Right cardiac atrium (tissue), 5 donors: ENCODE data around the gene IFT43. TPM values are rescaled to one million over a fixed set of nuclear protein-coding genes. Genes with fewer than 3 reads are reported as not detected.

Experiments used
- ATAC-seq, 2 donors: fragments of 200-7000 bp; cut with Tn5 transposase; one replicate each; pipeline versions ENCODE4 v1.8.0 to v1.9.1; 2020; ENCODE audit warnings: moderate library complexity in 2 of 2, mild to moderate bottlenecking in 1 of 2
- DNase-seq, 3 donors: peaks; one replicate each; pipeline ENCODE4 v3.0.0-alpha.2; 2020
- H3K27ac ChIP-seq: one replicate; pipeline ENCODE4 v1.5.1; 2013; ENCODE audit warnings: mild to moderate bottlenecking, low read length, control low read depth, moderate library complexity
- H3K27me3 ChIP-seq: one replicate; pipeline ENCODE4 v1.6.1; 2013; ENCODE audit not compliant: control insufficient read depth, insufficient read depth
- H3K4me1 ChIP-seq: one replicate; pipeline ENCODE4 v1.6.1; 2013; ENCODE audit warnings: low read length; ENCODE audit not compliant: control insufficient read depth, insufficient read depth
- H3K4me3 ChIP-seq: one replicate; pipeline ENCODE4 v1.5.1; 2013; ENCODE audit warnings: low read length, control low read depth
- H3K9me3 ChIP-seq: one replicate; pipeline ENCODE4 v1.6.1; 2013; ENCODE audit warnings: low read length; ENCODE audit not compliant: control insufficient read depth
- WGBS: extraction: QIAGEN DNeasy Blood & Tissue Kit; methylation state at CpG from one replicate; pipeline ENCODE4 v1.1.7; 2013; 5-methylcytosine and 5-hydroxymethylcytosine counted together
- intact Hi-C, 4 donors: fragments of 100-400 bp; cut with DNase I; formaldehyde crosslinking; loops; one replicate each; pipeline versions ENCODE4 v1.11.0 to v1.14.0; 2022 to 2023
- polyA plus RNA-seq: library from polyadenylated mRNA; stranded (reverse); fragments of 200-250 nt; gene quantifications from one replicate; pipeline ENCODE4 v1.2.3, GENCODE V29; 2013
- total RNA-seq, 4 donors: library from RNA; stranded (reverse); fragmentation: NEBNext Ultra II Directional; extraction: Animal tissue kit (Norgen Biotek cat#: 25700); gene quantifications; one replicate each; pipeline ENCODE4 v1.2.1, GENCODE V29; 2021
- donor health status: healthy with polysubstance abuse.
- donor health status: DM: no; HTN: yes; CAD: no.
- donor health status: DM: no; HTN: no; CAD: no.
- donor health status: DM: no; HTN: yes; CAD: no; lungs with severe emphysema.
- donor health status: DM: yes; HTN: yes; CAD: no.

IFT43 gene
- total and polyA plus RNA-seq, 5 donors: 46.1 to 76.2 (median 58.5) TPM

- Histone ChIP-seq H3K4me1 (no peaks in the 10 kb centered on the region), H3K27ac (no peak overlapping the region), H3K9me3 (no peaks in the 10 kb centered on the region), H3K4me3 (no peak overlapping the region), H3K27me3 (no peaks in the 10 kb centered on the region)
- 50% methylated on average over 3 of the region's 3 CpGs for WGBS
- no peak for ATAC-seq
- no peak for DNase-seq
- intact Hi-C loops: no loop called here
Measured at GRCh38 chr14:76129851-76130576, 144.5 kb downstream of the IFT43 start.

- H3K4me3 ChIP-seq: no peak overlapping the region
- intact Hi-C loops: no loop called here
- no peaks in the 10 kb centered on the region for H3K4me1 ChIP-seq
- H3K27ac ChIP-seq: no peak overlapping the region
- 8% methylated on average over 30 of the region's 30 CpGs for WGBS
- no peaks in the 10 kb centered on the region for H3K9me3 ChIP-seq
- no peak for ATAC-seq
- DNase-seq: no peak
- H3K27me3 ChIP-seq: no peaks in the 10 kb centered on the region
Measured at GRCh38 chr14:76131071-76131965, 145.8 kb downstream of the IFT43 start.

DNA sequence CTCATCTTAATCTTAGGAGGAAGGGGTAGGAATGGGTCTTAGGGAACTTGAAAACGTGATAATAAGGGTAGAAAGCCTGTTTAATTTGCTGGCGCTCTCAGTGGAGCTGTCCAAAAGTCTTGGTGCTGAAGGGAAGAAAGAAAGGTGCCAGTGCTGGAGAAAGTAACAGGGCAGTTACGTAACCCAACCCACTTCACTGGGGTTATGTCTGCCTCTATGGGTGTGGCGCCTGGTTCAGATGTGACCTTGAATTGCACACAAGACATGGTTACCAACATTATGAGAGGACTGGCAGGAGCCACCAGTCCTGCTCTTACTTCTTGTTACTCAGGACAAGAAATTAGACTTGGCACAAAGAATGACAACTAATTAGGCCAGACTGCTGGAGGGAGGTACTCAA lies 147.5 kb downstream of the IFT43 start:
- H3K27ac ChIP-seq: no peak overlapping the region
- no peak for DNase-seq
- 9% methylated on average over 4 of the region's 4 CpGs for WGBS
- ATAC-seq: no peak
- no peaks in the 10 kb centered on the region for H3K27me3 ChIP-seq
- no peaks in the 10 kb centered on the region for H3K9me3 ChIP-seq
- no peaks in the 10 kb centered on the region for H3K4me1 ChIP-seq
- intact Hi-C loops: no loop called here
- no peak overlapping the region for H3K4me3 ChIP-seq

Other genes starting within 250 kb of the IFT43 start
- 10 to 100 TPM; 33.3 to 76.3 (median 38.7) TPM for gene TGFB3, start 3.8 kb upstream of the IFT43 start, total RNA-seq
- 18.0 TPM for gene TGFB3, start 3.8 kb upstream of the IFT43 start, polyA plus RNA-seq
- gene GPATCH2L, start 166.2 kb downstream of the IFT43 start, total RNA-seq: 10 to 100 TPM; 32.7 to 81.4 (median 35.0) TPM
- gene GPATCH2L, start 166.2 kb downstream of the IFT43 start, polyA plus RNA-seq: 9.7 TPM